HepG2 (cell line): ENCODE results near the gene CD6. TPM values are rescaled to one million over a fixed set of nuclear protein-coding genes. Genes with fewer than 3 reads are reported as not detected.

ENCODE experiments used
- ATAC-seq: fragments of 200-7000 bp; cut with Tn5 transposase; 3 replicates; pipeline ENCODE4 v1.9.1; 2020; ENCODE audit warnings: mild to moderate bottlenecking, moderate library complexity
- BruUV-seq: library from RNA; stranded (reverse); fragments of 400-500 nt; replicated peaks from 2 replicates; lab custom pipeline; 2021; lab: Mats Ljungman, UMichigan
- CTCF ChIA-PET: fragments of 300-600 bp; formaldehyde crosslinking; extraction: SDS; loops from one replicate; lab custom pipeline; 2021; ENCODE audit warnings: low total read pairs, inconsistent platforms, low intra/inter-chr PET ratio; lab: Yijun Ruan, JAX
- POLR2A ChIA-PET: fragments of 350-600 bp; sonication (Branson Sonifier 250); formaldehyde crosslinking; loops from one replicate; lab custom pipeline; 2020; ENCODE audit warnings: antibody characterized with exemption, inconsistent platforms; lab: Yijun Ruan, JAX
- DNase-seq: peaks from one replicate; pipeline ENCODE4 v3.0.0-alpha.2; 2015; ENCODE audit warnings: low spot score
- FAIRE-seq: peaks from 3 replicates; lab custom pipeline; 2011; peaks lifted over from hg19 to GRCh38; lab: Jason Lieb, UNC
- H2AFZ ChIP-seq: one replicate; pipeline ENCODE4 v1.6.1; 2011; ENCODE audit warnings: low read length, inconsistent platforms
- H3K27ac ChIP-seq: fragments of 300-600 bp; 3 replicates; pipeline ENCODE4 v1.8.0; 2011; ENCODE audit warnings: mixed run types, mild to moderate bottlenecking, mixed read lengths, low read length, inconsistent platforms; ENCODE audit not compliant: insufficient read depth; ENCODE audit errors: extremely low read length
- H3K27me3 ChIP-seq, 2 experiments: fragments of 200-600 bp in 1 of 2; 2 replicates in 1 of 2; 3 replicates in 1 of 2; pipeline versions ENCODE4 v1.6.0 to v1.8.0; 2011; ENCODE audit warnings: low read length in 2 of 2, mild to moderate bottlenecking in 2 of 2, moderate library complexity in 2 of 2, inconsistent platforms in 1 of 2; ENCODE audit not compliant: insufficient read depth in 2 of 2, control insufficient read depth in 1 of 2
- H3K36me3 ChIP-seq, 2 experiments: fragments of 200-600 bp in 1 of 2; replicated peaks in 1 of 2; 2 replicates in 1 of 2; 3 replicates in 1 of 2; pipeline versions ENCODE4 v1.5.1 to v1.8.0; 2011; ENCODE audit warnings: low read length in 2 of 2, inconsistent platforms in 1 of 2; ENCODE audit not compliant: insufficient read depth in 2 of 2, control insufficient read depth in 1 of 2
- H3K4me1 ChIP-seq: 2 replicates; pipeline ENCODE4 v1.5.1; 2012; ENCODE audit warnings: low read length, inconsistent platforms; ENCODE audit not compliant: insufficient read depth
- H3K4me2 ChIP-seq: 2 replicates; pipeline ENCODE4 v1.6.0; 2011; ENCODE audit warnings: low read depth, low read length, inconsistent platforms
- H3K4me3 ChIP-seq, 3 experiments: fragments of 200-600 bp in 1 of 3; sonication (generic), shearing (Covaris generic) in 1 of 3; replicated peaks in 1 of 3; 2 replicates each; pipeline ENCODE4 v1.5.1; 2011 to 2016; ENCODE audit warnings: low read length in 3 of 3, inconsistent platforms in 2 of 3, low read depth in 2 of 3, mild to moderate bottlenecking in 2 of 3, control low read depth in 1 of 3, mixed read lengths in 1 of 3; ENCODE audit not compliant: insufficient read depth in 1 of 3
- H3K79me2 ChIP-seq: one replicate; pipeline ENCODE4 v1.6.1; 2011; ENCODE audit warnings: low read length, inconsistent platforms; ENCODE audit not compliant: insufficient read depth
- H3K9ac ChIP-seq: 2 replicates; pipeline ENCODE4 v1.6.0; 2011; ENCODE audit warnings: mild to moderate bottlenecking, low read depth, low read length, inconsistent platforms; ENCODE audit not compliant: insufficient read depth
- H3K9me3 ChIP-seq: 2 replicates; pipeline ENCODE4 v1.5.1; 2012; ENCODE audit warnings: mild to moderate bottlenecking, low read length
- H4K20me1 ChIP-seq: 2 replicates; pipeline ENCODE4 v1.6.0; 2011; ENCODE audit warnings: inconsistent platforms, mild to moderate bottlenecking, low read length, moderate library complexity; ENCODE audit not compliant: insufficient read depth
- BRCA1 ChIP-seq: sonication (generic); formaldehyde crosslinking; IDR thresholded peaks from 2 replicates; pipeline ENCODE4 v1.4.0; 2020; ENCODE audit warnings: missing genetic modification reagents
- GABPA ChIP-seq, 2 experiments: IDR thresholded peaks; 2 replicates each; pipeline ENCODE4 v1.6.1; 2011 to 2016; ENCODE audit warnings: low read depth in 2 of 2, low read length in 1 of 2, missing biosample characterization in 1 of 2, missing genetic modification characterization in 1 of 2
- NFRKB ChIP-seq: fragments of 450-650 bp; IDR thresholded peaks from 2 replicates; pipeline ENCODE4 v1.6.1; 2017
- PBX3 ChIP-seq: sonication (generic); formaldehyde crosslinking; IDR thresholded peaks from 2 replicates; pipeline ENCODE4 v1.8.1; 2023; ENCODE audit warnings: missing genetic modification reagents, inconsistent platforms, borderline replicate concordance
- PLRG1 ChIP-seq: fragments of 450-650 bp; conservative IDR thresholded peaks from 2 replicates; pipeline ENCODE4 v1.6.1; 2016
- POLR2AphosphoS5 ChIP-seq: IDR thresholded peaks from 2 replicates; pipeline ENCODE4 v1.6.1; 2012; ENCODE audit warnings: low read depth, low read length
- RARG ChIP-seq: sonication (generic); formaldehyde crosslinking; IDR thresholded peaks from 2 replicates; pipeline ENCODE4 v1.4.0; 2020; ENCODE audit warnings: low read depth, mild to moderate bottlenecking, missing genetic modification reagents
- SALL1 ChIP-seq: sonication (generic); formaldehyde crosslinking; IDR thresholded peaks from 2 replicates; pipeline ENCODE4 v1.8.0; 2022; ENCODE audit warnings: mild to moderate bottlenecking, missing genetic modification reagents
- TEAD2 ChIP-seq: sonication (generic); formaldehyde crosslinking; IDR thresholded peaks from 2 replicates; pipeline ENCODE4 v1.9.0; 2021; ENCODE audit warnings: missing genetic modification reagents
- TSC22D2 ChIP-seq: sonication (generic); formaldehyde crosslinking; IDR thresholded peaks from 2 replicates; pipeline ENCODE4 v1.5.1; 2020; ENCODE audit warnings: missing genetic modification reagents, mild to moderate bottlenecking, borderline replicate concordance
- ZNF512 ChIP-seq: sonication (generic); formaldehyde crosslinking; IDR thresholded peaks from 2 replicates; pipeline ENCODE4 v1.4.0; 2020; ENCODE audit warnings: mild to moderate bottlenecking, missing genetic modification reagents
- ZNF672 ChIP-seq: sonication (generic); formaldehyde crosslinking; IDR thresholded peaks from 2 replicates; pipeline ENCODE4 v1.8.1; 2022; ENCODE audit warnings: missing genetic modification reagents
- in situ Hi-C: cut with HindIII; loops from 2 replicates; pipeline ENCODE4 v1.10.0; 2017; ENCODE audit warnings: low pct_unique_long_range_greater_than_20kb; ENCODE audit not compliant: extremely low pct_ligation_motif_present
- intact Hi-C: fragments of 100-400 bp; cut with micrococcal nuclease; formaldehyde crosslinking; loops from one replicate; pipeline ENCODE4 v1.10.0; 2022; ENCODE audit not compliant: unreplicated experiment
- polyA plus RNA-seq, 8 experiments: library from polyadenylated mRNA; depleted of rRNA in 3 of 8; stranded (reverse) in 7 of 8; unstranded in 1 of 8; fragments of >200 nt; fragmentation: Illumina TruSeq in 4 of 8; extraction: Trizol in 4 of 8; gene quantifications; 2 replicates each; pipeline versions ENCODE4 v1.2.1 to v1.2.3, GENCODE V29; 2011 to 2016; ENCODE audit warnings: low read depth in 4 of 8, missing spikeins in 1 of 8, mixed read lengths in 1 of 8; ENCODE audit not compliant: insufficient read depth in 1 of 8
- total RNA-seq, 5 experiments: library from RNA; depleted of rRNA; stranded (reverse); fragments of >200 nt; fragmentation: Illumina TruSeq; extraction: Trizol; gene quantifications; 2 replicates each; pipeline ENCODE4 v1.2.3, GENCODE V29; 2016; ENCODE audit warnings: low read depth in 1 of 5

CD6 gene
- total and polyA plus RNA-seq, 2 of the 13 experiments (the other 11 are each of a cell fraction or from before 2014, with no cell fraction given) = not detected

GRCh38 chr11:60977836-60978235, 6.4 kb downstream of the CD6 start:
- in situ Hi-C loops = no loop called here
- H3K36me3 ChIP-seq = no peaks in the 10 kb centered on the region; a peak in 1 of 5 replicates
- H3K79me2 ChIP-seq = no peaks in the 10 kb centered on the region
- no peak for ATAC-seq
- intact Hi-C loops = no loop called here
- POLR2A ChIA-PET = no interaction called here
- no peak for FAIRE-seq
- no TSS peak for BruUV-seq
- no peak overlapping the region for H2AFZ ChIP-seq
- H3K4me3 ChIP-seq = no peak overlapping the region
- no peak overlapping the region for H3K9ac ChIP-seq
- H3K27ac ChIP-seq = no peak overlapping the region
- no peaks in the 10 kb centered on the region for H4K20me1 ChIP-seq
- no peak for TF ChIP-seq ZNF512 (CRISPR knock-in tag)
- no peak for TF ChIP-seq GABPA (IDR thresholded peaks at IDR 0.05; ENCODE audit: low read depth, low read length)
- TF ChIP-seq GABPA (CRISPR knock-in tag; IDR thresholded peaks at IDR 0.05; ENCODE audit: low read depth) = no peak
- TF ChIP-seq POLR2AphosphoS5 = no peak
- TF ChIP-seq RARG = no peak
- TF ChIP-seq TSC22D2 (CRISPR knock-in tag) = no peak
- no peak for TF ChIP-seq NFRKB
- TF ChIP-seq PBX3 (CRISPR knock-in tag) = no peak
- TF ChIP-seq PLRG1 = no peak
- no peak for TF ChIP-seq BRCA1 (CRISPR knock-in tag)
- no peak for TF ChIP-seq TEAD2 (CRISPR knock-in tag)
- TF ChIP-seq SALL1 (CRISPR knock-in tag) = no peak
- no peak for TF ChIP-seq ZNF672
- peaks cover 3 to 43% of the 10 kb centered on the region in 2 experiments; a peak in 3 of 5 replicates for H3K27me3 ChIP-seq
- H3K9me3 ChIP-seq = no peaks in the 10 kb centered on the region
- no peak for DNase-seq
- CTCF ChIA-PET = no interaction called here
- H3K4me2 ChIP-seq = no peak overlapping the region
- no peaks in the 10 kb centered on the region for H3K4me1 ChIP-seq
